GM18499 (cell line): ENCODE data around the gene SLC1A4.

ENCODE experiments used
- ATAC-seq: cut with Tn5 transposase; IDR thresholded peaks from one replicate; pipeline ENCODE4 v1.9.1; 2021; ENCODE audit warnings: moderate number of reproducible peaks; ENCODE audit not compliant: insufficient read depth, unreplicated experiment

The SLC1A4 gene

GRCh38 chr2:65045651-65046050 is 56.5 kb downstream of the SLC1A4 start:
- ATAC-seq = no peak

GRCh38 chr2:65046633-65047407 is 57.6 kb downstream of the SLC1A4 start:
- ATAC-seq = no peak

DNA sequence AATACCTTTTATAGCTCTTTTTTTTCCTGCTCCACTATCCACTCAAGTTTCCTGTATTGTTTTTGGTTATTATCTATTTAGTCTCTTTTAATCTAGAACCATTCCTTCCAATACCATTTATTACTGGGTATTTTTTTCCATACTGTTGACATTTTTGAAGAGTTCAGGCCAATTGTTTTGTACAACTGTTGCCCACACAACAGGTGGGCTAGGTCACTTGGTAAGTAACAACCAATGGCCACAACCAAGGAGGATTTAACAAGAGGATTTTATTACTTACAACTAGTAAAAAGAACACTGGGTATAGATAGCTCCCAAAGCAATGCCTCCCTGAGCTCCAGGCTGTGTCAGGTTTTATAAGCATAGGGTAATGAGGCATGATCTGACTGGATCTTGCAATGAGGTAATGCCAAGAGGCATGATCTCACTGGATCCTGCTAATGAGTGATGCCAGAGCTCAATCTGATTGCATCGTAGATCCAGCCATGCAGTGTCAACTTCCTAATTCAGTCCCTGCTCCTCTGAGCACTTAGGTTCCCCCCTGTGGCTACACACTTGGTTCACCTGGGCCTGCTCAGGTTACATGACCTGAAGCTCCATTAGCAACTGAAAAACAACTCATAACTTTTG is 59.9 kb downstream of the SLC1A4 start:
- ATAC-seq = no peak

DNA sequence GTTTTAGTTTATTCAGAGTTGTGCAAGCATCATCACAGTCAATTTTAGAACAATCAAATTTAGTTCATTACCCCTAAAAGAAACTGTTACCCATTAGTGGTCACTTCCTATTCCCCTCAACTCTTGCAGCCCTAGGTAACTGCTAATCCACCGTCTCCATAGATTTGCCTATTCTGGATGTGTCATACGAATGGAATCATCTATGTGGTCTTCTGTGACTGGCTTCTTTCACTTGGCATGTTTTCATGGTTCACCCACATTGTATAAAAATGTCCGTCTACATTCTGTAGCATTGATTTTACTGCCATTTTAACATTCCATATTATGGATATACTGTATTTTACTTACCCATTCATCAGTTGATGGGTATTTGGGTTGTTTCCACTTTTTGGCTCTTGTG is 61.7 kb downstream of the SLC1A4 start:
- no peak for ATAC-seq

- ATAC-seq = peak; percentile 58
Measured at GRCh38 chr2:65053199-65053598, 64.0 kb downstream of the SLC1A4 start.

DNA sequence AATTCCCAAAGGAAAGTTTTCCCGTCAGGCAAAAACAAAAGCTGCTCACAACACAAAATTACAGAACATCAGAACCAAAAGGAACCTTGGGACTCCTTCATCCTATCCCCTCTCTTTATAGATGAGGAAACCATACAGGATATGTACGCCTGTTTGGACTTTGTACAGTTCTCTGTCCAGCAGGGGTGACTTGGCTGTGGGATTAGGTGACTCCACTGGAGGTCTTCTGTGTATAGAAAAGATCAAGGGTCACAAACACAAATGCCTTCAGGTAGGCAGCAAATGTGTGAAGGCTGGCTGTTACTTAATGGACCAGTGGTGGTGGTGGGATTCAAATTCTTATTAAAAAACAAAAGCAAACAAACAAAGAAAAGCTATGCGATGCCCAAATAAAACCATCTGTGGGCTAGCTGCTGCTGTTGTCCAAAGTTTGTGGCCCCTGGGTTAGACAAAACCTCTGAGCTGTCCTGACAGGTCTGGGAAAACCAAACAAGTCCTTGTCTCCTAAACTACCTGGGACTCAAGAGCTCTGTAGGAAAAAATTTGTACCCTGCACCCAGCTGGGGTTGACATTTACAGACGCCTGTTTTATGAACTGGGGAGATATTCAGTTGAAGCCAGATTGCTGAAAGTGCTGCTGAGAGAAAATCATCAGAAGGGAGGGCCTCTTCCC is 65.7 kb downstream of the SLC1A4 start:
- ATAC-seq = no peak

DNA sequence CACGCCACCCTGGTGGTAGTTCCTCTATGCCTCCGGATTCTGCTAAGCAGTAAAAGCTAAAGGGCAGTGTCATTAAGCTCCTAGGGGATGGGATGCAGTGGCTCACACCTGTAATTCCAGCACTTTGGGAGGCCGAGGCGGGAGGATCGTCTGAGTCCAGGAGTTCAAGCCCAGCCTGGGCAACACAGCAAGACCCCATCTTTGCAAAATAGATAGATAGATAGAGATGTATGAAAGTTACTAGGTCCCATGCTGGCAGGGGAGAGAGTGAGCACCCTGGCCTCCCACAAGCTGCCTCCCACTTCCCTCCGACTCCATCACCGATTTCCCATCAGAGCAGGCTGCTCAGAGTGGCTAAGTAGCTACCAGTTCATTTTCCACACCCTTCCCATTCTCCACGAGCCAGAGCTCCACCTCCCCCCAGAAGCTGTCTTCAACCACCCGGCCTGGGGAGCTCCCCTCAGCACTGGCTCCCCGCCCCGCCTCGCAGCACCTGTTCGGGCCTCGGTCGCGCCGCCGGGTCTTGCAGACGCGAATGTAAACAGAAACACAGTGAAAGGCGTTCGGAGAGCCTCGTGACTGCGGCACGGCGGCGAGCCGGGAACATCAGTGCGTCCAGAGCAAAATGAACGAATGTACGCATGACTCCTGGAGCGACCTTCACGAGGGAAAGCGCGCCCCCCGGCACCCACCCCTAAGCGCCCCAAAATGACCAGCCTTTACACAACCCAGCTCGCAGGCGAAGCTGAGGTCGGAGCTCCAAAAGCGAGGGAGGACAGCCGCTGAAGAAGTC is 66.4 kb downstream of the SLC1A4 start:
- peak; percentile 3 for ATAC-seq

DNA sequence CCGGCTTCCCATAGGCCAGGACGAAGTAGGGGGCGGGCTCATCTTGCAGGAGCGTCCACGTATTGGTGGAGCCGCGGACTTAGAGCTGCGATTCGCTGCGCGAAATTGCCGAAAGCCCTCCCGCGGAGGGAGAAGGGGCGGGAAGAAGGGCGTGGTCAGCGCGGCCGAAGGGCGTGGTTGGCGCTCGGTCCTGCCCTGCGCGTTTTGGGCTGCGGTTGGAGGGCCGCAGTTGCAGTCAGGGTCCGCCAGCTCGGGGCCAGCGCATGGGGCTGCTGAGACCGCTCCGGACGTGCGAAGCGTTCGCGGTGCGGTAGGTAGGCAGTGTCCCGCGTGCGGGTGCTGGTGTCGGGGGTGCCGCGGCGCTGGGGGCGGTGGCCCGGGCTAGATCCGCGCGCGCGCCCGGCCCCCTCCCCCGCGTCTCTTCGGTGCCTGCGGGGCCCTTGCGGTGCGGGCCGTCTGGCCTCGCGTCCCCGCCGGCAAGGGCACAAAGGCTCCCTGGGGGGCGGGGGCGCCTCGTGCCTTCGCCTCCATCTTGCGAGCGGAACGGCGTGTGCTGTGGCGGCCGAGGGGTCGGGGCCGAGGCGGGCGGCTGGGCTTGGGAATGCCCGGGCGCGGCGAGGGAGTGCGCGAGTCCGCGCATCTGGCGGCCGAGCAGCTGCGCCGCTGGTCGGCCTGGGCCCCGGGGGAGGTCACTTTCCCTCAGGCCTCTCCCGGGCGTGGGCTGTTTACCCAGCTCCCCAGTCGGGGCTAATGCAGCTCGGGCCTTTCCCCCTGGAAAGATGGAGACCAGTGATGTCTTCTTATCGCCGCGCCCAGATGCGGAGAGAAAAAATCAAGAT is 67.2 kb downstream of the SLC1A4 start, which contains the start of gene CEP68:
CEP68 (plus strand) TSS at position 202 of the 839 bp plus-strand sequence. CDS start 13,029 bp downstream, outside the sequence.
- ATAC-seq = peak; percentile 60

DNA sequence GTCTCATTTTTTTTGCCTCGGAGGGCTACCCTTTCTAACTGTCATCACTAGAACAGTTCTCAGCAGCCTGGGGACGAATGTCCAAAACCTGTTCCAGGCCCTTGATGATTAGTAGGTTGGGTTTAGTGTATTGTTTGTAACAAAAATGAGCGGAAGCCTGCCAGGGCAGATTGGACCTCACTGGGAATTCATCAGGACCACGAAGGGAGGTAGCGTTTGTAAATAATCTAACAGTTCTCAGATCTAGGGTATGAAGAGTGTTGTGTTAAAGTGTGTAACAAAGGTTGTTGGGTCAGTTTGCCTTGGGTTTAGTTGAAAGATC is 67.8 kb downstream of the SLC1A4 start:
- no peak for ATAC-seq

DNA sequence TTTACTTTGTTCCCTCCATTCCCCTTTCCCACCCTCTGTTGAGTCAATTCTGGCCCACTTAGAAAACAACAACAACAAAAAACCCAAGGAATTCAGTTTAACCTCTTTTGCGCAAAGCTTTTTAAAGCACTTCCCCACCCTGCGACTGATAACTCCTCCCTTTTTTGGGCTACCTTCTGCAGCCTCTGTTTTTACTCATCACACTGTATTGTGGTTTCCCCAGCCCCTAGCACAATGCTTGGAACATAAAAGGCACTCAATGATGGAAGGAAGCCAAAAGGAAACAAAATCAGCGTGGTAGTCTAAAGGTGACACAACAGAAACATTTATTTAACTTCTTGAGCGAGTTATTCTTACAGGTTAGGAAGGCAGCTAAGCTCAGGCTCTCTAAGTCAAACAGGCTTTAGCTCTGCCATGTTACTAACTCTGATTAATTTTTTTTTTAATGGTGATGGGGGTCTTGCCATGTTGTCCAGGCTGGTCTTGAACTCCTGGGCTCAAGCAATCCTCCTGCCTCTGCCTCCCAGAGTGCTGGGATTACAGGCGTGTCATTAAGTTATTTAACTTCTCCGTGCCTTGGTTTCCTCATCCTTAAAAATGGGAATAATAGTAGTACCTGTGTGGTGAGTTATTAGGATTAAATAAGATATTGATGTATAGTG is 68.3 kb downstream of the SLC1A4 start:
- no peak for ATAC-seq

- ATAC-seq = no peak
Measured at GRCh38 chr2:65059071-65059470, 69.9 kb downstream of the SLC1A4 start.

DNA sequence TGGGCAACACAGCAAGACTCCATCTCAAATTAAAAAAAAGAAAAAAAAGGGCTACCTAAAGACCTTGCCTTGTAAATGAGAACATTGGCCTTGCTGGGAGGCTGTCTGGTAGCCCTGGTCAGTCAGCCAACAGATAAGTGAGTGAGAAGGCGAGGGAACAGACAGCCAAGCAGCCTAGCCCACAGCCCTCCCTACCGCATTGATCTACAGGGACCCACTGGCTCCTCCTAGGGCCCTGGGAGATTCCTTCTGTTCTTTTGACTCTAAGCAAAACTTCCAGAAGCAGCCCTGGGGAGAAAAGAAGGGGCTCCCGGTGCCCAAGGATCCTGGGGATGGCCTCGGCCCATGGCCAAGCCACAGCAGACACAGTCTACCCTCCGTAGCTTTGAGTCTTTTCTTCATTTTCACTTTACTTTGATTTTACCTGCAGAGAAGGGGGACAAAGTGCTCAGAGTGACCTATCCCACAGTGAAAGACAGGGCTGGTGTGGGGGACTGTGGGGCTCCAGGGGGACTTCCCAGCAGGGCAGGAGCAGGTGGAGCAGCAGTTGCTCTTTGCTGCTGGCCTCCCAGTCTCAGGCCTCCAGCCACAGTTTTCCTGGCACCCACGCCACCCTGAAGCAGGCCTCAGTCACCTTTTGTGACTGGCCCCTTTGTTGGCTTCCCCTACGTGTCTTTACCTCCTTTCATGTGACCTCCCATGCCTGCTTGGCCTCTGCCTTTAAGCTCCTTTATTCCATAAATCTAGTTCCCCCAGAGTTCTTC is 72.1 kb downstream of the SLC1A4 start:
- no peak for ATAC-seq

- no peak for ATAC-seq
Measured at GRCh38 chr2:65061910-65062339, 72.7 kb downstream of the SLC1A4 start.

DNA sequence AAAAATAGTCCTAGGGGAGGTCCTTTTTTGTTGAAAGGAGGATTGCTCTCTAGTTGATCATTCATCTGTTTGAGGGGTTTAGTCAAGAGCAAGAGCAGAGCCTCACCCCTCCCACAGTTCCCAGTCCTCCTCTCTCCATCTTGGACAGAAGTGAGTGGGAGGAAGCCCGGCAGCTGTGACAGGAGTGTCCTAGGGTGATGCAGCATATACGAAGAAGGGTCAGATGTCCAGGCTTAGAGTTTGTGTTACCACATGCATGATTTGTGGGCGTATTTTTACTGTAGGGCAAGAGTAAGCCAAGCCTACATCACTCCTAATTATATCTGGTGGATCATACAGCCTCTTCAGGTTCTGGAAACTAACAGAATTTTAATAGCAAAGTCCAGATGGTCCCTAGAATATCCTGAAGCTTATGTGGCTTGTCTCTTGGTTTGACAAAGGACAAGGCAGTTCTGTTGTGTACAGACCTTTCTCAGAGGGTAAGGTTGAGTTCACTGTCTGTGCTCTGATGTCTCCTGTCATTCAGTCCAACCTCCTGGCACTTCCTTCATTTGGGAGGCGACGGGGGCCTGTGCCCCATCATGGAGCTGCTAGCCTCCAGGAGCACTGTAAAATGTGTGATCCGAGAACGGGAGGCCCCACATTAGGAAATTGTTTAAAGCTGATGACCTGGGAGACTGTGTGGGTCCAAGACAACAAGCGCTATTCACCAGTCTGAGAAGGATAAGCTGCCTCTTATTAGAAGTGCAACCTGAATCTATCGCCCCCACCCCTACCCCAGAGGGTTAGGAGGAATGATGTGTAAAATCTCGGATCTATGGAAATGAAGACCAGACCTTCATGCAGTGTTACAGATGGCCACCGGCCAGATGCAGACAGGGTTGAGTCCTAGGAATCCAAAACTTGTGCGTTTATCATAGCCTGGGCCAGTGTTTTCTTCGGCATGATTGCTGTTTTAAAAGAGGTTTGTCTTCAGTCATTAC is 73.9 kb downstream of the SLC1A4 start:
- ATAC-seq = no peak

DNA sequence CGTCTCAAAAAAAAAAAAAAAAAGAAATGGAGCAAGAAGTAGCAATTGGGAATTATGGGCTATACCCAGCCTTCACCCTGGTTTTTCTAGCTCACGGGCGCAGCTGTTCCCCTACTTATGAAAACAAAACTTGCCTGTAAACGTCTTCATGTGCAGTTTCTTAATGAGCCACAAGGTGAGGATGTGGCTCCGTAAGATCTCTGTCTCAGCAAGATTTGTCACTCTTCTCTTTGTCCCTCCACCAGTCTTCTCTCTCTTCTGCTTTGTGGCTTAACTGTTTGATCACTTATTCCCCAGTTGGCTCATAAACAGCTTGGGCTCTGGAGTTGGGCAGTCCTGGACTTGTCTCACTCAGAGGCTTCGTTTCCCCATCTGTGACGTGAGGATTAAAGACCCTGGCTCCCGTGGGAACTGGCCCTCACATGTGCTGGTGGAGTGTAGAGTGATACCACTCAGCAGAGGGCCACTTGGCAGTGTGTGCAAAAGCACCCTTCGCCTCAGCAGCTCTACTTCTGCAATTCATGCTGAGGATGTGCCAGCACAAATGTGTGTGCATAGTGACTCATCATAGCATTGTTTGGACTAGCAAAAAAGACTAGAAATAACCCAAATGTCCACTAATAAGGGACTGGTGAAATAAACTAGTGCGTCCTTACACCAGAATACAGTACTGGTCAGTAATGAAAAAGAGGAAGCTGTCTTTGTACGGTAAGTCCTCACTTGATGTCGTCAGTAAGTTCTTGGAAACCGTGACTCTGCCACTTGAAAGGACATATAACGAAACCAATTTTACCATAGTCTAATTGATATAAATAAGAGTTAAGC is 75.7 kb downstream of the SLC1A4 start:
- peak; percentile 64 for ATAC-seq

GRCh38 chr2:65067806-65068553 is 78.8 kb downstream of the SLC1A4 start:
- no peak for ATAC-seq
